H9 (cell line): ENCODE measurements around the gene ADAM8. TPM values are rescaled to one million over a fixed set of nuclear protein-coding genes. Genes with fewer than 3 reads are reported as not detected.

ENCODE experiments used
- DNase-seq: peaks from one replicate; pipeline ENCODE4 v3.0.0-alpha.2; 2017
- H2AFZ ChIP-seq: one replicate; pipeline ENCODE4 v1.6.1; 2013; ENCODE audit warnings: mild to moderate bottlenecking, low read length, control low read depth, moderate library complexity
- H2AK5ac ChIP-seq: 2 replicates; pipeline ENCODE4 v1.6.1; 2013; ENCODE audit warnings: low read length, control low read depth, mixed read lengths; ENCODE audit not compliant: insufficient read length
- H2BK120ac ChIP-seq: one replicate; pipeline ENCODE4 v1.6.1; 2013; ENCODE audit warnings: low read depth, mild to moderate bottlenecking, low read length, control low read depth, inconsistent platforms; ENCODE audit not compliant: poor library complexity, severe bottlenecking
- H2BK12ac ChIP-seq: 2 replicates; pipeline ENCODE4 v1.6.1; 2013; ENCODE audit warnings: low read length, control low read depth, mixed read lengths, low read depth; ENCODE audit not compliant: insufficient read length
- H2BK15ac ChIP-seq: 2 replicates; pipeline ENCODE4 v1.6.1; 2013; ENCODE audit warnings: low read depth, low read length, control low read depth
- H2BK20ac ChIP-seq: one replicate; pipeline ENCODE4 v1.6.1; 2013; ENCODE audit warnings: low read depth, mild to moderate bottlenecking, low read length, control low read depth, inconsistent platforms; ENCODE audit not compliant: poor library complexity, severe bottlenecking
- H2BK5ac ChIP-seq: 2 replicates; pipeline ENCODE4 v1.6.1; 2013; ENCODE audit warnings: low read length, control low read depth, mixed read lengths; ENCODE audit not compliant: insufficient read length
- H3K14ac ChIP-seq: 2 replicates; pipeline ENCODE4 v1.6.1; 2013; ENCODE audit warnings: low read length, control low read depth; ENCODE audit not compliant: insufficient read depth
- H3K18ac ChIP-seq: 2 replicates; pipeline ENCODE4 v1.6.1; 2013; ENCODE audit warnings: low read depth, mild to moderate bottlenecking, mixed read lengths, low read length, control low read depth; ENCODE audit not compliant: insufficient read length
- H3K23ac ChIP-seq: 2 replicates; pipeline ENCODE4 v1.6.1; 2013; ENCODE audit warnings: low read length, control low read depth, mixed read lengths, low read depth; ENCODE audit not compliant: insufficient read length
- H3K23me2 ChIP-seq: 2 replicates; pipeline ENCODE4 v1.6.1; 2013; ENCODE audit warnings: low read depth, mild to moderate bottlenecking, mixed read lengths, low read length, control low read depth; ENCODE audit not compliant: insufficient read length, poor library complexity, severe bottlenecking
- H3K27ac ChIP-seq: 2 replicates; pipeline ENCODE4 v1.5.1; 2013; ENCODE audit warnings: low read length, control low read depth, mixed read lengths, low read depth; ENCODE audit not compliant: insufficient read length
- H3K27me3 ChIP-seq: 2 replicates; pipeline ENCODE4 v1.6.1; 2013; ENCODE audit warnings: low read length, control low read depth, inconsistent platforms; ENCODE audit not compliant: insufficient read depth
- H3K4ac ChIP-seq: 2 replicates; pipeline ENCODE4 v1.6.1; 2013; ENCODE audit warnings: low read depth, mild to moderate bottlenecking, control low read depth, inconsistent platforms, low read length, moderate library complexity
- H3K4me1 ChIP-seq: 2 replicates; pipeline ENCODE4 v1.6.1; 2013; ENCODE audit warnings: low read length, control low read depth, inconsistent platforms; ENCODE audit not compliant: insufficient read depth
- H3K4me2 ChIP-seq: 2 replicates; pipeline ENCODE4 v1.6.1; 2013; ENCODE audit warnings: low read length, control low read depth, mixed read lengths; ENCODE audit not compliant: insufficient read length, insufficient read depth
- H3K56ac ChIP-seq: 2 replicates; pipeline ENCODE4 v1.6.1; 2013; ENCODE audit warnings: low read depth, mild to moderate bottlenecking, mixed read lengths, low read length, control low read depth; ENCODE audit not compliant: insufficient read length
- H3K79me1 ChIP-seq: 2 replicates; pipeline ENCODE4 v1.6.1; 2013; ENCODE audit warnings: low read depth, mild to moderate bottlenecking, moderate library complexity, low read length, control low read depth, inconsistent platforms; ENCODE audit not compliant: insufficient read depth, poor library complexity, severe bottlenecking
- H3K79me2 ChIP-seq: 2 replicates; pipeline ENCODE4 v1.6.1; 2013; ENCODE audit warnings: low read length, control low read depth, inconsistent platforms; ENCODE audit not compliant: insufficient read depth
- H3K9ac ChIP-seq: 2 replicates; pipeline ENCODE4 v1.6.1; 2013; ENCODE audit warnings: low read length, control low read depth, mixed read lengths; ENCODE audit not compliant: insufficient read length; ENCODE audit errors: extremely low read depth
- H3K9me3 ChIP-seq: one replicate; pipeline ENCODE4 v1.6.1; 2013; ENCODE audit warnings: low read depth, low read length, inconsistent platforms; ENCODE audit not compliant: control insufficient read depth
- H3T11ph ChIP-seq: one replicate; pipeline ENCODE4 v1.6.1; 2013; ENCODE audit warnings: mild to moderate bottlenecking, low read length, control low read depth, inconsistent platforms
- H4K20me1 ChIP-seq: one replicate; pipeline ENCODE4 v1.6.1; 2013; ENCODE audit not compliant: control insufficient read depth, insufficient read length, insufficient read depth
- H4K5ac ChIP-seq: 2 replicates; pipeline ENCODE4 v1.6.1; 2013; ENCODE audit warnings: low read depth, mild to moderate bottlenecking, mixed read lengths, low read length, control low read depth; ENCODE audit not compliant: insufficient read length
- H4K8ac ChIP-seq: replicated peaks from 2 replicates; pipeline ENCODE4 v1.6.1; 2013; ENCODE audit warnings: low read length, control low read depth, mixed read lengths, low read depth; ENCODE audit not compliant: insufficient read length
- H4K91ac ChIP-seq: 2 replicates; pipeline ENCODE4 v1.6.1; 2013; ENCODE audit warnings: low read depth, mild to moderate bottlenecking, moderate library complexity, mixed read lengths, low read length, control low read depth; ENCODE audit not compliant: insufficient read length
- H3K27ac Mint-ChIP-seq, 3 experiments: 2 replicates in 2 of 3; 3 replicates in 1 of 3; pipeline ENCODE4 v1.8.0; 2020 to 2021; ENCODE audit warnings: mixed read lengths in 3 of 3, mild to moderate bottlenecking in 1 of 3, moderate library complexity in 1 of 3
- H3K27me3 Mint-ChIP-seq: 2 replicates; pipeline ENCODE4 v1.8.0; 2021; ENCODE audit warnings: low read depth, mild to moderate bottlenecking, moderate library complexity, mixed read lengths
- H3K36me3 Mint-ChIP-seq, 3 experiments: 2 replicates in 2 of 3; 3 replicates in 1 of 3; pipeline ENCODE4 v1.8.0; 2020 to 2021; ENCODE audit warnings: low read depth in 3 of 3, mixed read lengths in 3 of 3; ENCODE audit not compliant: insufficient read depth in 1 of 3
- H3K4me1 Mint-ChIP-seq, 2 experiments: 2 replicates each; pipeline ENCODE4 v1.8.0; 2020; ENCODE audit warnings: mixed read lengths in 2 of 2
- H3K4me3 Mint-ChIP-seq, 2 experiments: 2 replicates in 1 of 2; 3 replicates in 1 of 2; pipeline ENCODE4 v1.8.0; 2020 to 2021; ENCODE audit warnings: mild to moderate bottlenecking in 2 of 2, mixed read lengths in 2 of 2, moderate library complexity in 1 of 2
- H3K9me3 Mint-ChIP-seq, 2 experiments: 2 replicates in 1 of 2; 3 replicates in 1 of 2; pipeline ENCODE4 v1.8.0; 2020; ENCODE audit warnings: mild to moderate bottlenecking in 2 of 2, mixed read lengths in 2 of 2, moderate library complexity in 1 of 2
- CTCF ChIP-seq: fragments of 200-600 bp; sonication (generic); conservative IDR thresholded peaks from 3 replicates; pipeline ENCODE4 v1.8.0; 2021; ENCODE audit warnings: antibody characterized with exemption, mild to moderate bottlenecking
- WGBS: extraction: QIAGEN DNeasy Blood & Tissue Kit; methylation state at CpG from one replicate; pipeline ENCODE4 v1.1.7; 2013; ENCODE audit warnings: missing lambda C conversion rate, low lambda C conversion rate, mixed read lengths; ENCODE audit not compliant: insufficient read length; ENCODE audit errors: extremely low coverage; 5-methylcytosine and 5-hydroxymethylcytosine counted together
- total RNA-seq: library from RNA; stranded (reverse); gene quantifications from 2 replicates; pipeline ENCODE4 v1.2.1, GENCODE V29; 2021

The ADAM8 gene
- total RNA-seq, 1 experiment from 2014 or later: 5.4 TPM

GRCh38 chr10:133225707-133226191 is 50.9 kb downstream of the ADAM8 start:
- peaks cover 6% of the 10 kb centered on the region; the same call in 1 of the 2 replicates for H3K27me3 ChIP-seq

More at GRCh38 chr10:133225707-133226191, 50.9 kb downstream of the ADAM8 start:
- no peaks in the 10 kb centered on the region for H3K79me1 ChIP-seq
- H4K8ac ChIP-seq: no peak overlapping the region
- H3K9me3 ChIP-seq: no peaks in the 10 kb centered on the region
- no peak overlapping the region; a peak in 1 of 5 replicates for H3K4me3 Mint-ChIP-seq
- no peaks in the 10 kb centered on the region for H4K20me1 ChIP-seq
- H2BK5ac ChIP-seq: no peak overlapping the region
- no peak overlapping the region for H3T11ph ChIP-seq
- peaks cover 2 to 4% of the 10 kb centered on the region in 2 experiments; a peak in 3 of 5 replicates for H3K9me3 Mint-ChIP-seq
- peak overlapping the region; percentile 45; the same call in 1 of the 2 replicates for H3K4ac ChIP-seq
- H3K23ac ChIP-seq: no peak overlapping the region
- H3K23me2 ChIP-seq: no peaks in the 10 kb centered on the region
- no peak overlapping the region for H3K27ac ChIP-seq
- no peaks in the 10 kb centered on the region for H3K79me2 ChIP-seq
- H2BK15ac ChIP-seq: no peak overlapping the region
- no peak overlapping the region for H3K4me2 ChIP-seq
- no peak overlapping the region for H2BK12ac ChIP-seq
- H2AFZ ChIP-seq: no peak overlapping the region
- TF ChIP-seq CTCF: no peak
- peaks cover 0 to 6% (median 3%) of the 10 kb centered on the region in 3 experiments; a peak in 4 of 7 replicates for H3K36me3 Mint-ChIP-seq
- H3K27ac Mint-ChIP-seq: no peak overlapping the region
- DNase-seq: no peak
- no CpG with 5 or more reads among the region's 23 CpGs for WGBS
- no peak overlapping the region for H3K9ac ChIP-seq
- no peak overlapping the region for H2AK5ac ChIP-seq
- no peaks in the 10 kb centered on the region for H3K4me1 ChIP-seq
- no peak overlapping the region for H4K91ac ChIP-seq
- no peak overlapping the region for H3K56ac ChIP-seq
- no peak overlapping the region for H2BK120ac ChIP-seq
- H3K14ac ChIP-seq: no peak overlapping the region
- peaks cover 38% of the 10 kb centered on the region for H3K27me3 Mint-ChIP-seq
- no peak overlapping the region for H2BK20ac ChIP-seq
- no peak overlapping the region for H3K18ac ChIP-seq
- peaks cover 26 to 30% of the 10 kb centered on the region in 2 experiments for H3K4me1 Mint-ChIP-seq
- H4K5ac ChIP-seq: no peak overlapping the region
